ENCODE data around the gene CACFD1. TPM values are rescaled to one million over a fixed set of nuclear protein-coding genes. Genes with fewer than 3 reads are reported as not detected.
A peak's percentile ranks its signal among the peaks of the same experiment; 100 is the strongest.
"Not testable (repeated sequence)": the region's sequence is repeated elsewhere in the genome, so short reads cannot be mapped to it uniquely, and the experiment has no call there.

The CACFD1 gene
- polyA plus RNA-seq, 12 donors, result 10.4 to 22.4 (median 13.1) TPM; not detected in 1

DNA sequence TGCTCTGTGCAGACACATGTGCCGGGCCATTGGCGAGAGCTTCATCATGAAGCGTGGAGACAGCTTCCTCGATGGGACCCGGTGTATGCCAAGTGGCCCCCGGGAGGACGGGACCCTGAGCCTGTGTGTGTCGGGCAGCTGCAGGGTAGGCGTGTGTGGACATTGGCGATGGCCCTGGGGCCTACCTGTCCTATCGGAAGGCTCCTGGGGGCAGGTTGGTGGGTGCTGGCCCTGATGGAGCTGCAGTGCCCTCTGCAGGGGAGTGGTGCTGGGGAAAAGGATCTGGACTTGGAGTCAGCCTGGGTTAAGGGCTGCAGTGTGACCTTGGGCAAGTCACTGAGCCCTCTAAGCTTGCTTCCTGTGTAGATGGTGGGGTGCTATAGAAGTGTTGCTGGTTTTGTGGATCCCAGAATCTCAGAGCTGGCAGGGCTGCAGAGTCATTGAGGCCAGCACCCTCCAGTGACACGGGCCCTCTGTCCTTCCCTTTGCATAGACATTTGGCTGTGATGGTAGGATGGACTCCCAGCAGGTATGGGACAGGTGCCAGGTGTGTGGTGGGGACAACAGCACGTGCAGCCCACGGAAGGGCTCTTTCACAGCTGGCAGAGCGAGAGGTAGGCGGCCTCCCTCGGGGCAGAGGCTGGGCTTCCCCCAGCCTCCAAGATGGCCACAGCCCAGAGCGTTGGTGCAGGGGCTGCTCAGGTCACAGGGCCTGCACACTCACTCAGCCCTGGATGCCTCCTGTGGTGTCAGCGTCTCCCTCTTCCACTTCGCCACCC, 21.8 kb upstream of the CACFD1 start:
- no peak for DNase-seq

DNA sequence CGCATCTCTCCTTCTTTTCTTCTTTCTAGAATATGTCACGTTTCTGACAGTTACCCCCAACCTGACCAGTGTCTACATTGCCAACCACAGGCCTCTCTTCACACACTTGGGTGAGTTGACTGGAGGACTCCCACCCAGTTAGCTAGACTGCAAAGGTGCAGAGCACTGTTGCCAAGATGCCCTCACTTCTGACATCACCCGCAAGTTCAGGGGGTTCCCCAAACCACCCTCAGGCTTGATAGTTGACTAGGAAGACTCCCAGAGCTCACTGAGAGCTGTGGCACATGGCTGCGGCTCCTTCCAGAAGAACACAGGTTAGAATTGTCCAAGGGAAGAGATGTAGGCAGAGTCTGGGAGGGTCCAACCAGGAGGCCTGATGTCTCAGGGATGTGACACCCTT, 20.4 kb upstream of the CACFD1 start:
- no peak for DNase-seq

DNA sequence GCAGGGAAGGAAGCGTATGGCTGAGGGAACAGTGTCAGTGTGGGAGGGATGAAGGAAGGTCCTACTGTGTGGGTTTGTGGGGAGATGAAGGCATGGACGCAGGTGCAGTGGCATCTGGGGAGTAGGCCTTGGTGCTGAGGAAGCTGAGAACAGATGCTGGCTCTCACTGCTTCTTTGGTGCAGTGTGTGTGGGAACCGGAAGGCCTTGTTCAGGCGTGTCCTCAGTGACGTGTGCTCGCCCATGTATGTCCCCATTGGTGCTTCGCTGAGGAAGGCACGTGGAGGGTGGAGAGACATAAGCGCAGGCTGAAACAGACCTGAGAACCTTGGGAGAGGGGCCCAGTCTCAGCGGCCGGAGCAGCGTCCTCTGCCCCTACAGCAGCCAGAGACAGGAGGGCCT, 18.9 kb upstream of the CACFD1 start:
- no peak for DNase-seq

DNA sequence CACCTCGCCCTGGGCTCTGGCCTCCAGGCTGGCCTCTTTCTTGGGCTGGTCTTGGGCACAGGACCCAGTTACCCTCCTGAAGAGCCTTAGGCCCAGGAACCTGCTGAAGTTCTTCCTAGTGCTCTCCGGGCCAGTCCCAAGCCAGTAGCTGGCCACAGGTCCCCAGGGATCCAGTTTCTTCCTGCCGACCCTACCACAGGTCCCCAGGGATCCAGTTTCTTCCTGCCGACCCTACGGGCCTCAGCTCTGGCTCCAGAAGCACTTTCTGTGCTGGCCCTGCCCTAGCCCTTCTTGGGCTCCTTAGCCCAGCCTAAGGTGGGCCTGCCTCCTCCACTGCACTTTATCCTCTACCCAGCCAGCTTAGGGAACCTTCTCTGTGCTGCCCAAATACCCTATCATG, 18.2 kb upstream of the CACFD1 start:
- DNase-seq, result no peak

DNA sequence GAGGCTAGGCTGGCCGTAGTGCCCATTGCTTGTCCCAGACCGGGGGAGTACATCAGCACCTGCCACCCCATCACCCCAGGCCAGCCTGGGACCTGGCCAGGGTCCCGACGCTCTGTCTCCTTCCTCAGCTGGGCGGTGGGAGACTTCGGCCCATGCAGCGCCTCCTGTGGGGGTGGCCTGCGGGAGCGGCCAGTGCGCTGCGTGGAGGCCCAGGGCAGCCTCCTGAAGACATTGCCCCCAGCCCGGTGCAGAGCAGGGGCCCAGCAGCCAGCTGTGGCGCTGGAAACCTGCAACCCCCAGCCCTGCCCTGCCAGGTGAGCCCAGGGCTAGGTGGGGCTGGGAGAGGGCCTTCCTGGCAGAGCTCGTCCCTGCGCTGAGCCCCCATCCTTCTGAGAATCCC, 16.5 kb upstream of the CACFD1 start:
- no peak for DNase-seq

DNA sequence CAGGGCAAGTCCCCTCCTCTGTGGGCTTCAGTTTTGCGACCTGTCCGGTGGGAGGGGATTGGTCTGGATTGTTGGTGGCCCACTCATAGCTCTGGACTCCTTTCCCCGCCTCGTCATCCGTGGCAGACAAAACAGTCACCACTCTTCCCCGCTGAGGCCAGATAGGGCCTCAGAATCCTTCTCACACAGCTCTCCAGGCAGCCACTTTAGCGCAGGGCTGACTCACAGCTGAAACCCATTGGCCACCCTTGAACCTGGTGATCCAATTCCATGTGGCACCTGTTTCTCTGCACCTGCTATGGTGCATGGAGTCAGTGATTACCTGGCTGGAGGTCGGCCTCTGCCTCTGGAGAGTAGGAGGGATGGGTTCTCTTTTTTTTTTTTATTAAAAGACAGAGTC, 15.8 kb upstream of the CACFD1 start:
- no peak for DNase-seq

DNA sequence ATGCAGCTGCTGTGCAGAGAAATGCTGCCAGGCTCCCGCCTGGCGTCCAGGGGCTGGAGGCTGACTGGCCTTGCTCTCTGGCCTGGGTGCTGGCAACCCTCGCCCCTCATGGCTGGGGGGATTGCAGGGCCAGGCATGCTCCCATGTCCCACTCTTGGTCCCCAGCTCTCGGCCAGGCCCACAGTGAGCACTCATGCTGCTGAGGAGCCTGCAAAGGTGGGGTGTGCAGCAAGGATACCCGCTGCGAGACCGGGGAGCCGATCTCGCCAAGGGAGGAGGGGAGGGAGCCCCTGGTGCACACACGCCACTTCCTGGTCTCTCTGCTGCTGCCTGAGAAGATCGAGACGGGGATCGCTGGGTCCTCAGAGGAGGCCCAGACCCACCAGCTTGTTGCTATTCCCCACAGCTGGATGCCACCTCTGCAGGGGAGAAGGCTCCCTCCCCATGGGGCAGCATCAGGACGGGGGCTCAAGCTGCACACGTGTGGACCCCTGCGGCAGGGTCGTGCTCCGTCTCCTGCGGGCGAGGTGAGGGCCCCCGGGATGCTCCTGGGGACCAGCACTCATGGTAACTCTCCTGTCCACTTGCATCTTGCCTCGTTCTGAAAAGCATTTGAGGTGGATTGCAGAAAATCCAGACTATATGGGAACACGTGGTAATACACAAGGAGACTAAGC, 14.3 kb upstream of the CACFD1 start:
- no peak for DNase-seq

DNA sequence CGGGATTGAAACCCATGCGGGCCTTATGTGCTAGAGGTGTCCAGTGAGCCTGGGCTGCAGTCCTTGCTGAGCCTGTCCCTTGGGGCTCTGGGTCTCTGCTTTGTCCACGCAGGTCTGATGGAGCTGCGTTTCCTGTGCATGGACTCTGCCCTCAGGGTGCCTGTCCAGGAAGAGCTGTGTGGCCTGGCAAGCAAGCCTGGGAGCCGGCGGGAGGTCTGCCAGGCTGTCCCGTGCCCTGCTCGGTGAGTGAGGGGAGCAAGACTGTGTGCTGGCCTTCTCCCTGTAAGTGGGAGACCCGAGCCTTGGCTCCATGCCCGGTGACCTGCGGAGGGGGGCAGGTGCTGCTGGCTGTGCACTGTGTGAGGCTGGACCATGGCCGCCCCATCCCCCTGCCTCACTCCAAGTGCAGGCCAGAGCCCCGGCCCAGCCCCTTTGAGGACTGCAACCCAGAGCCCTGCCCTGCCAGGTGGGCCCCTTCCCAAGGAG, 11.2 kb upstream of the CACFD1 start:
- no peak for DNase-seq

DNA sequence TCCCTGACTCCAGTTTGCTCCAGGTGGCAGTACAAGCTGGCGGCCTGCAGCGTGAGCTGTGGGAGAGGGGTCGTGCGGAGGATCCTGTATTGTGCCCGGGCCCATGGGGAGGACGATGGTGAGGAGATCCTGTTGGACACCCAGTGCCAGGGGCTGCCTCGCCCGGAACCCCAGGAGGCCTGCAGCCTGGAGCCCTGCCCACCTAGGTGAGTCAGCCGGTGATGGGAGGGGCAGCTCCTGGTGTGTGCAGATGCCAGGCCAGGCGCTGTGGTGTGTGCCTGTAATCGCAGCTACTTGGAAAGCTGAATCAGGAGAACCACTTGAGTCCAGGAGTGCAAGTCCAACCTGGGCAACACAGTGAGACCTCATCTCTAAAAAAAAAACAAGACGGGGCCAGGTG, 10.0 kb upstream of the CACFD1 start:
- DNase-seq, result no peak

DNA sequence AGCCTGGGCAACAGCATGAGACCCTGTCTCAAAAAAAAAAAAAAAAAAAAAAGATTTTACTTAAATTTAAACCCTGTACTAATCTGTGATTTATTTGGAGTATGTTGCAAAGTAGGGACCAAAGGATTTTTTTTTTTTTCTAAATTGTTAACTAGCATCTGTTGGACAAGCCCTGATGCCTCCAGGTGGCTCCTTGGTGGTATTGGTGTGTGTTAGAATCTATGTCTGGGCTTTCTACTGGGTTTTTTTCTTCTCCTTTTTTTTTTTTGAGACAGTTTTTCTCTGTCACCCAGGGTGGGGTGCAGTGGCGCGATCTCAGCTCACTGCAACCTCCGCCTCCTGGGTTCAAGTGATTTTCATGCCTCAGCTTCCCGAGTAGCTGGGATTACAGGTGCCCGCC, 7.9 kb upstream of the CACFD1 start:
- DNase-seq, result not testable (repeated sequence)

DNA sequence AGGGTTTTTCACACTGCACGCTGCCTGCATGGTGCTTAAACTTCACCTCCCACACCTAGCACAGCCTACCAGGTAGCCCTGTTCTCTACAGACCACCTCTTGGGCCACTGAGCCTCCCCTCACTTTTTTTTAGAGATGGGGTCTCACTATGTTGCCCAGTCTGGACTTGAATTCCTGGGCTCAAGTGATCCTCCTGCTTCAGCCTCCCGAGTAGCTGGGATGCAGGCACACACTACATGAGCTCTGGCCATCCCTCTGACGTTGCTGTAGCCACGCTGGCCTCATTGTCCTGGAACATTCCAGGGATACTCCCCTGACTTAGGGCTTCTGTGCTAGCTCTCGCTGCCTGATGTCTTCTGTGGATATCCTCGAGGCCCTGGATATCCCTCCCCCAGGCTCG, 7.2 kb upstream of the CACFD1 start:
- DNase-seq, result no peak

DNA sequence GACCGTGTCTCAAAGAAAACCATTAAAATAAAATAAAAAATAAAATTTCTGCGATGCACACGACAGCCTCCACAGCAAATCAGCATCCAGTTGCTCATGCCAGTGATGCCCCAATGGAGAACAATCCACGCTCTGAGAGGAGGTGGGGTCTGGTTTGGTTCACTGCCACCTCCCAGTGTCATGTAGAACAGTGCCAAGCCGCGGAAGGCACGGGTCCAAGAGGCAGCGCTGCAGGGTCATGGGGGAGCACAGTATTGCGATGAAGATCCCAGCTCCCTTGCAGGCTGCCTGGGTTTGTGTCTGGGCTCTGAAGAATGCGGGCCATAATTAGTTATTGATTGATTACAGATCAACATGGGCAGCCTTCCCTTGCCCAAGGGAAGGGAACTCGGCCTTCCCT, 6.1 kb upstream of the CACFD1 start:
- no peak for DNase-seq

DNA sequence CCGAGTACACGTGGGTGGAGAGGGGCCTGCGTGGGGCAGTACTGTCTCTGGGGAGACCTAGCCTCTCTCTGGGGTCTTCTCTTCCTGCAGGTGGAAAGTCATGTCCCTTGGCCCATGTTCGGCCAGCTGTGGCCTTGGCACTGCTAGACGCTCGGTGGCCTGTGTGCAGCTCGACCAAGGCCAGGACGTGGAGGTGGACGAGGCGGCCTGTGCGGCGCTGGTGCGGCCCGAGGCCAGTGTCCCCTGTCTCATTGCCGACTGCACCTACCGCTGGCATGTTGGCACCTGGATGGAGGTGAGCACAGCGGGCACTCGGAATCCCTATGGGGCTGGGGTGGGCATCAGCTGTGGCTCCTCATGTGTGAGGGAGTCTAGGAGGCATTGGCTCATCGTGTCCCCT, 5.5 kb upstream of the CACFD1 start:
- no peak for DNase-seq

DNA sequence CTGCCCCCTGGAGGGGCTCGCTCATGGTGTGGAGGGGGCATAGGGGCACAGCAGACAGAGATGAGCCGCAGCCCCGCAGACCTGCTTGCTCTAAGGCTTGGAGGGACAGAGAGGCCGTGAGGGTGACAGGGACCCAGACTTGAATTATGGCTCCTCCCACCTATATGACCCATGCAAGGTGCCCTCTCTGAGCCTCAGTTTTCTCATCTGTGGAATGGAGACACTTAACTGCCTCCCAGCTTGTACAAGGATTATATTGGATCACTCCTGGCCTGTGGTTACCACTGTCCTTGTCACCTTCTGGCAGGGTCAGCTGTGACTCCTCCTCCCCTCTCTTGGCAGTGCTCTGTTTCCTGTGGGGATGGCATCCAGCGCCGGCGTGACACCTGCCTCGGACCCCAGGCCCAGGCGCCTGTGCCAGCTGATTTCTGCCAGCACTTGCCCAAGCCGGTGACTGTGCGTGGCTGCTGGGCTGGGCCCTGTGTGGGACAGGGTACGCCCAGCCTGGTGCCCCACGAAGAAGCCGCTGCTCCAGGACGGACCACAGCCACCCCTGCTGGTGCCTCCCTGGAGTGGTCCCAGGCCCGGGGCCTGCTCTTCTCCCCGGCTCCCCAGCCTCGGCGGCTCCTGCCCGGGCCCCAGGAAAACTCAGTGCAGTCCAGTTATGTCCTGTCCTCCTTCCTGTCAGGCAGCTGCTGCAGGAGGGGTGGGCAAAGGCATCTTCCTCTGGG, 4.7 kb upstream of the CACFD1 start:
- DNase-seq, result no peak

DNA sequence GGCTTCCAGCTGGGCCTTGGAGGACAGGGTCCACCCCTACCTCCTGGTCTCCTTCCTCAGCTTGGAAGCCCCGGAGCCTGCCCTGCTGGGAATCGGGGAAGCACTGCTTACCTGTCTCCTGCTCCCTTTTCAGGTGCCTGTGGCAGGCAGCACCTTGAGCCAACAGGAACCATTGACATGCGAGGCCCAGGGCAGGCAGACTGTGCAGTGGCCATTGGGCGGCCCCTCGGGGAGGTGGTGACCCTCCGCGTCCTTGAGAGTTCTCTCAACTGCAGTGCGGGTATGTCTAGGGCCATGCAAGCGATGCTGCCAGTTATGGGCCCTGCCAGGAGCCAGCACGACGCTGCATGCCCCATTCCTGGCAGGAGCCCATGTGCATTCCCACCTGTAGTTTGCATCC, 3.8 kb upstream of the CACFD1 start:
- no peak for DNase-seq

DNA sequence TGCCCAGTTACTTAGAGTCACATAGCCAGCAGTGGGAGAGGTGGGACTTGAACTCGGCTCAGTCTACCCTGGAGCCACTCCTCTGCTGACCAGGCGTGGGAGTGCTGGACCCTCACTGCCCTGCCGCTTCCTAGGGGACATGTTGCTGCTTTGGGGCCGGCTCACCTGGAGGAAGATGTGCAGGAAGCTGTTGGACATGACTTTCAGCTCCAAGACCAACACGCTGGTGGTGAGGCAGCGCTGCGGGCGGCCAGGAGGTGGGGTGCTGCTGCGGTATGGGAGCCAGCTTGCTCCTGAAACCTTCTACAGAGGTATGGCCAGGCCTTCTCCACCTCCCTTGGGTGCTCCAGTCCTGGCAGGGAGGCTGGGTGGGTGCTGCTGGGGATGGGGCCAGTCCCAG, 3.4 kb upstream of the CACFD1 start:
- no peak for DNase-seq

DNA sequence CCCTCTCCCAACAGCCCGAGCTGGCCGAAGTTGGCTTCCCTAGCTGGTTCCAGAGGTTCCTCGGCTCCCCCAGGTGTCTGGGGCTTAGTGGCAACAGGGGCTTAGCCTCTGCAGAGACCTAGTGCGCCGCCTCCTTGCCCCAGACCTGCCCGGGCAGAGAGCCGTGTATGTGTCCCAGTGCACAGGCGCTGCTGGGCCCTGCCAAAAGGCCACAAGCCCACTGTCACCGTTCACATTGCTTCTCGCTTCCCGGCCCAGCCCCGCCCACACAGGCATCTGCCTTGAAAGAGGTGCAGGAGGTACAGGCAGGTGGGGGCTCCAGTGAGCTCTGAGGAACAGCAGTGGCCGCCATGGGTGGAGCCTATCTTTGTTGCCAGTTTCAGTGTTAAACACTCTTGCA, 2.5 kb upstream of the CACFD1 start:
- no peak for DNase-seq

DNA sequence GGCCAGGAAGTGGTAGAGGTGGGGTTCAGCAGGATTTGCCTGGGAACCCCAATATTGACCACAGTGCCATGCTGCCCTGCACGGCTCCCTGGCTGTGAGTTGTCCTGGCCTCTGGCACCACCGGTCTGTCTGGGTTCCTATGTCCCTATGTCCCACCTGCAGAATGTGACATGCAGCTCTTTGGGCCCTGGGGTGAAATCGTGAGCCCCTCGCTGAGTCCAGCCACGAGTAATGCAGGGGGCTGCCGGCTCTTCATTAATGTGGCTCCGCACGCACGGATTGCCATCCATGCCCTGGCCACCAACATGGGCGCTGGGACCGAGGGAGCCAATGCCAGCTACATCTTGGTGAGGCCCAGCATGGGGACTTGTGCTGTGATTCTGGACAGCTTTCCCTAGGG, 2.0 kb upstream of the CACFD1 start:
- DNase-seq, result no peak

DNA sequence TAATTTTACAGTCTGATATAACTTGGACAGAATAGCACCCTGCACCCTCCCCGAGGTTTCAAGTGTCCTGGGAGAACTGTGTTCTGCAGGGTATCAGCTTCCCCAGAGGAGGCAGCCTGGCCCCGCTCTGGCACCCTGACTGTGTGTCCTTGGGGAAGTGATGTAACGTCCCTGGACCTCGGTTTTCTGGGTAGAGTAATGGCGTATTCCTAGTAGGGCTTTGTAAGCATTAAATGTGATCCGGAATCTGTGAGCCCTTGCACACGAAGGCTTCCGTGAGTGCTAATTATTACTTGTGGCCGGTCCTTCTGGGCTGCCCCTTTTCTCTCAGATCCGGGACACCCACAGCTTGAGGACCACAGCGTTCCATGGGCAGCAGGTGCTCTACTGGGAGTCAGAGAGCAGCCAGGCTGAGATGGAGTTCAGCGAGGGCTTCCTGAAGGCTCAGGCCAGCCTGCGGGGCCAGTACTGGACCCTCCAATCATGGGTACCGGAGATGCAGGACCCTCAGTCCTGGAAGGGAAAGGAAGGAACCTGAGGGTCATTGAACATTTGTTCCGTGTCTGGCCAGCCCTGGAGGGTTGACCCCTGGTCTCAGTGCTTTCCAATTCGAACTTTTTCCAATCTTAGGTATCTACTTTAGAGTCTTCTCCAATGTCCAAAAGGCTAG, 1.0 kb upstream of the CACFD1 start:
- no peak for DNase-seq

DNA sequence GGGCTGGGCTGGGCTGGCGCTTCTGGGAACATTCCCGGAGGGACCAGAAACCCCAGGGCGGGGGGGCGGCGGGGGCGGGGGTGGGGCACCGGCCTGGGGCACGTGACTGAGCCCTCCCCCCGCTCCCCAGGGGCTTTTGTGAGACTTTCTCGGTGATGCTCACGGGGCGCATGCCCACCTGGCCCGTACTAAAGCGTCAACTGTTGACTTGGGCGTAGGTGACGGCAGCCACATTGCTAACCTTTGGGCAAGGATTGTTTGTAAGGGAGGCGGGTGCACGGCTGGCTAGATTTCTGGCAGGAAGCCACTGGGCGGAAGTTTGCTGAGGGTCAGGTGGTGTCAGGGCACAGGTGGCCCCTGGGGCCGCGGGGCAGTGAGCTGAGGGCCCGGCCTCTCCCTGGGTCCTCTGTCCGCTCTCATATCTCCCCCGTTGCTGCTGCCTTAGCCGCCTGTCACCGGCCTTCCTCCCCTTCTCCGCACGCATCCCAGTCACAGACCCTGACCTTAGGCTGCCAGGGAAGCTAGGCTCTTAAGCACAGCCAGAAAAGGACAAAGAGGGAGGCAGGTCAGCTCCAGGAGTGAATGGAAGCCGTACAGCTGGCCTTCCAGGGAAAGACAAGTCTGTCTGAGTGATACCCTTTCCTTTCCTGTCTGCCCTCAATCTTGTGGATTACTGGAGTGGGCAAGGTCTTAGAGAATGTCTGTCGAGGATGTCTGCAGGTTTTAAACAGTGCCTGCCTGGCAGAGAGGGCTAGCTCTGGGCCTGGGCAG, 812 bp downstream of the CACFD1 start:
- peak; percentile 19 for DNase-seq

DNA sequence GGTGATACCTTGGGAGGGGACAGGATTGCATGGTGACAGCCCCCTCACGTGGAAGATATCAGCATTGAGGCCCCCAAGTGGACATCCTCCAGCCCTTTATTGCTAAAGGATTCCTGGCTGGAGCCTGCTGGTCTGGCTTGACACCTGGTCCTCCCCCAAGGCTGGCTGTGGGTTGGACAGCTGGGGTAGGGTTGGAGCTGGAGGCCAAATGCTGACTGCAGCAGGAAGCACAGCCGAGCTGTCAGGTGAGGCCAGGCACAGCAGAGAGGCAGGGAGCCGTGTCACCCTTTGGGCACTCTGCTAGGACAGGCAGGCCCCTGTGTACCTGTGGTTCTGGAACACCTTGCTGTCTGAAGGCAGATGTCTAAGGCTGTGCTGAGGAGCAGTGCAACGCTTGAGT, 2.2 kb downstream of the CACFD1 start:
- no peak for DNase-seq

All from muscle of arm (tissue), 12 donors.